T-helper 9 cell (primary cell): ENCODE data around the gene UGT1A3.

Experiments
- DNase-seq: peaks from one replicate; pipeline ENCODE4 v3.0.0-alpha.2; 2020

The UGT1A3 gene

GRCh38 chr2:233798335-233799086 is 69.7 kb downstream of the UGT1A3 start:
- no peak for DNase-seq

DNA sequence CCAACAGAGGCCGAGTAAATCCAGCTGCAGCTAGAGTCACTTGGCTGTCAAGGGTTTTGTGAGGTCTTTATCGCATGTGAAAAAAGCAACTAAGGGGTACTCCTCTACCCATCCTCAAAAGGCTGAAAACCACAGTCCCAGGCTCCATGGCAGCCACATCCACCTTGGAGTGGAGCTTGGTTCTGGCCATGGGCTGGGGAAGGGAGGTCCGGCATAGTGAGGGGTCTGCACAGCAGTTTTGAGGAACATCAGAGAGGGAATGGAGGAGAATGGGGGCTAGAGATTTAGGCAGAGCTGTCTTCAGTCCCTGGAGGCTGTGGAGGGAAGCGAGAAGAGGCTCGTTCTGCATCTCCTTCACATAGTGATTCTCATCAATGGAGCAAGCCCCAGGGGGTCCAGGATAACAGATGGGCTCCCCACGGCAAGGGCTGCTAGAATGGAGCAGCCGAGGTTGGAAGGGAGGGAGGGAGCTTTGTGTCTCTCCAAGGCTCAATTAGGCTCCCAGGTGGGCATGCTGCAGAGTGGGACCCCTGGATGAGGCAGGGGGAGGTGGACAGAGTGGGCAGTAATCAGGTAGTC is 70.3 kb downstream of the UGT1A3 start:
- no peak for DNase-seq

DNA sequence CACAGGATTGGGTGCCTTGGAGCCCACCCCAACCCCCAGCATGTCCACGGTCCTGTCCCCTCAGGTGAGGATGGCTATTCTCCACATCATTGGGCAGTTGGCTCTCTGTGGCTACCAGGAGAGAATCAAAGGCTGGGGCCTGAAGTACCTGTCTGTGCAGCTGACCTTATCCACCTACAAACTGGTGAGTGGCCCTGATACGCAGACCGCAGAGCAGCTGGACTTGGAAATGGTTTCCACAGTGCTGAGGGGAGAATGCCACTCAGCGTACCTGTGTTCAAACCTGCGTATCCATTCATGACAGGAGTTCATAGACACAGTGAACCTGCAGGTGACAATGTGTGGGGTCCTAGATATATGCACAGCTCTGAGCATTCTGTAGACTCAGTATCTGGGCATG is 70.9 kb downstream of the UGT1A3 start:
- no peak for DNase-seq

GRCh38 chr2:233800208-233800607 is 71.4 kb downstream of the UGT1A3 start:
- DNase-seq, result no peak

GRCh38 chr2:233801357-233802131 is 72.7 kb downstream of the UGT1A3 start:
- no peak for DNase-seq

DNA sequence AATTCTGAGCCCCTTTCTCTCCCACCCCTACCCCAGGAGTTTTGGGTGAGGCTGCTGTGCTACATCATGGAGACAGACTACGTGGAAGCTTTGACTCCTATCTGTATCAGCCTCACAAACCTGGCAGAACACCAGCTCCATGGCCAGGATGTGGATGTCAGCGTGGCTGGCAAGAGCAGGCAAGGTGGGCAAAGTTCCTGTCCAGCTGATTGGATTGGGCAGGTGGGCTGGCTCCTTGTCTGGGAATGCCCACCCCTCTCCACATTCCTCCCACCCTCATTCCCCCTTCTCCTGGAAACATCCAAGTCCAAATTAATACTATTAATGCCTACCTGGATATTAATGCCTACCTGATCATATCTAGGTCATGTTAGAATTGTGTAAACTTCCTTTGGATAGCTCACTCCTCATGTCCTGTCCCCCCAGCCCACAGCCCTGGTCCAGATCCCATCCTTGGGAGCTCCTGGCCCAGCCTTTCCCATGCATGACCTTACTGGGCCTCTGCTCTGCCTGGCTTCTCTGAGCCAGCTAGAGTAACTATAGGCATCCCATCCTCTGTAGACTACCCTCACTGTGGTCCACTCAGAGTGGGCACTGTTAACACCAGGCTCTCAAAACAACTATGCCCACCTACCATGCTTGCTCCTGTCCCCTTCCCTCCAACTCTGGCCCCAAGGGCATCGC is 73.4 kb downstream of the UGT1A3 start:
- DNase-seq, result no peak

DNA sequence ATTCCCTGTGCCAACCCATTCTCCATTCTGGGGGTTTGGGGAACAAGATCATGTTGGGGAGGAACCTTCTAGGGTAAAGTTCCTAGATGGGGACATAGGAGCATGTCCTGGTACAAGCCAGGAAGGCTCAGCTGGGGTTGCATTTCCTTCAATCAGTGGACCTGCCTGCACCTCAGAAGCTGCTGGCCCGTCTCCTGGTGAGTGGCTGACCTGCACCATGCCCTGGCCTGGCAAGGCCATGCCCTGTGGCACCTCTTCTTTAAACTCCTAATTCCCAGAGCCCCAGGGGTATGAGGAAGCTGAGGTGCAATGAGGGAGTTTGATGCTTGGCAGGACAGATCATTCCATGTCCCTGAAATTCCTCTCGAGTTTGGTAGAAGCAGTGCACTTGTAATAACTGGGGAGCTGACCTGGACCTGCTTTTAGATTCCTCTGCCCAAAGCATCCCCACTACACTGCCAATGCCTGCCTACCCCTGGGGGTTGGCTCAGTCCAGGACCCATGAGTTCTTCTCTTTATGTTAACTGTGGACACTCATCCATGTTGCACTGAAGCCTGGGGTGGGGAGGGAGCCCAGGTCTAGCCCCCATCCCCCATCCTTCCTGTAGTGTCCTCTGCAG is 74.6 kb downstream of the UGT1A3 start:
- DNase-seq, result no peak

- no peak for DNase-seq
Measured at GRCh38 chr2:233803994-233804393, 75.2 kb downstream of the UGT1A3 start.

- no peak for DNase-seq
Measured at GRCh38 chr2:233807215-233807865, 78.5 kb downstream of the UGT1A3 start.

DNA sequence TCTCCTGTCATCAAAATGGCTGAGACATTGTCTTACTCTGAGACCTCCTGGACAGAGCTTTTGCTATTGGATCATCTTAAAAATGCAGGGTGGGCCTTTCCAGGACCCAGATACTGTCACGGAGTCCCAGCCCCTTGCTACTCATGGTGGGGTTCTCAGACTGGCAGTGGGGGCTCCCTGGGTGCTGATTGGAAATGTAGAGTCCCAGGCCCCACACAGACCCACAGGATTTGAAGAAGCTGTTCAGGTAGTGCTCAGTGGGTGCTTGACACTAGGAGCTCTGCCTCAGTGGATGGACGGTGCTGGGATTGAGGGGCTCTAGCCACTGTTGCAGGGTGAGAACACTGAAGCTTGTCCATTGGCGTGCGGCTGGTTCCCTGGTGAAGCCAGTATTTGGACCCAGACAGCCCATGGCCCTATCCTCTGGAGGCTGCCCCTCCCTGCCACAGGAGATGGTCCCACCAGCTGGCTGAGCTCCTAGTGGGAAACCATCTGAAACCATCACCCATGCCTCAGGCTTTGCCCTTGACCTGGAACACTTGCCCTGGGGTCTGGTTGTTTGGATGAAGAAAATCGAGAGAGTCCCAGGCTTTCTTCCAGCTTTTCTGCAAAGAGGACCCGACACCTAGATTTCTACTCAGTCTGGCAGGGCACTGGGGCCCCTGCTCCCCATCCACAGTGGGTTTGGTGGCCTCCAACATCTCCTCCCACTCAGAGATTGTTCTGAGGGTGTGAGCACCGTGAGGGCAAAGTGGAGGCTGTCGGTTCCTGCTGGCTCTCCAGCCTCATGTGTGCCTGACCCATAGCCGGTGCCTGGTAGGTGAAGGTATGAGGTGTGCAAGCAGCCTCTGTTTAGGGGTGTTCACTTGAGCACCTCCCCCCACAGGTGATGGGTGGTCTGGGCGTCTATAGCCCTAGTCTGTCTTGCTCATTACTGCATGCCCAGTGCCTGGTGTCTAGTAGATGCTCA is 79.4 kb downstream of the UGT1A3 start:
- no peak for DNase-seq

DNA sequence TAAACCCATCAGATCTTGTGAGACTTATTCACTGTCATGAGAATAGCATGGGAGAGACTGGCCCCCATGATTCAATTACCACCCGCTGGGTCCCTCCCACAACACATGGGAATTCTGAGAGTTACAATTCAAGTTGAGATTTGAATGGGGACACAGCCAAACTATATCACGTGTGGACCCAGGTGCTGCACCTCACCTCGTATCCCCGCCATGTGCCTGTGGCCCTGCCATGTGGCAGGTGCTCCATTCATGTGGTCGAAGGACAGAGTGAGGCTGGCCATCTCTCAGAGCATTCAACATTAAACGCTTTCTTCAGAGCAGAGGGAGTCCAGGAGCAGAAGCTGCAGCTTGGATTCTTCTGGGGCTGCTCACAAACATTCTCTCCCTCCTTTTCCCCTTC is 81.5 kb downstream of the UGT1A3 start:
- no peak for DNase-seq

DNA sequence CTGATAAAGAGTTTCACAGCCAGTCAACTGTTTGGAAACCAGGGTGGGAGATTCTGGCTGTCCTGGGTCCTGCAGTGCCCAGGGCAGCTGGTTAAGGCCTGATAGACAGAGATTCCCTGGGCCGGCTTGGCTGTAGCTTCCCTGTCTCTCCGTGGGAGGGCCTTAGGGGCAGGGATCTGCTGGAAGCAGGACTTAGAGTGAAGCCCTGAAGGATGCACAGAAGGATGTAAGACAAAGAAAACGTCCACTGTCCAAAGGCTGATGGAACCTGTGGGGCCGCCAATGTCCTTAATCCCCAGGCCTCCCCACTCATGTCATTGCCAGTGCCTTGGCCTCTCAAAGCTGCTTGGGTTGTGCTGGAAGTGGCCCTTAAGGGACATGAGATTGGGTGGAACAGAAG is 82.2 kb downstream of the UGT1A3 start:
- DNase-seq, result no peak

- DNase-seq, result no peak
Measured at GRCh38 chr2:233811732-233812131, 82.9 kb downstream of the UGT1A3 start.

GRCh38 chr2:233813236-233814055 is 84.6 kb downstream of the UGT1A3 start:
- DNase-seq, result no peak

- DNase-seq, result no peak
Measured at GRCh38 chr2:233814056-233814835, 85.4 kb downstream of the UGT1A3 start.

DNA sequence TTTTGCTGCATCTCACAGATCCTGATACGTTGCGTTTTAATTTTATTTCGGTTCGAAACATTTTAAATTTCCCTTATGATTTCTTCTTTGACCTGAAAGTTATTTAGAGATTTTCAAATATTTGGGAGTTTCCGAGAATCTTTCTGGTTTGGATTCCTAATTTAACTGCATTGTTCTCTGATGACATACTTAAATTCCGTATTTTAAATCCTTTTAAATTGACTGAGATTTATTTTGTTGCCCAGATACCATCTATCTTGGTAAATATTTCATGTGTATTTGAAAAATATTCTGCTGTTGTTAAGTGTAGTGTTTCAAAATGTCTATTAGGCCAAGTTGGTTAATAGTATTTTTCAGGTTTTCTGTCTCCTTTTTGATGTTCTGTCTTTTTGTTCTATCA is 87.0 kb downstream of the UGT1A3 start:
- no peak for DNase-seq

DNA sequence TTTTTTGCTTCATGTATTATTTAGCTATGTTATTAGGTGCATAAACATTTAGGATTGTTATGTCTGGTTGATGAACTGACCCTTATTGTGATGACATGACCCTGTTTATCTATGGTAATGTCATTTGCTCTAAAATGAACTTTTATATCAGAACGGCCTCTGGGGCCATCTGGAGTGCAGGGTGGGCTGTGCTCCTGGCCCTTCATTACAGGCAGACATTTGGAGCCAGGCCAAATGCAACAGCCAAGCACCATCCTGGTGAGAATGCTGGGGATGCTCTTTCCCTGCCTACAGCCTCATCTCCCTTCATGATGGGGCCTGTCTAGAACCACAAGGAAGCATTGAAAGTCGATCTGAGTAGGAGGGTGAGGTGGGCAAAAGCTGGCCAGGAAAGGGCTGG is 87.5 kb downstream of the UGT1A3 start:
- DNase-seq, result no peak

- DNase-seq, result no peak
Measured at GRCh38 chr2:233816771-233817170, 87.9 kb downstream of the UGT1A3 start.

DNA sequence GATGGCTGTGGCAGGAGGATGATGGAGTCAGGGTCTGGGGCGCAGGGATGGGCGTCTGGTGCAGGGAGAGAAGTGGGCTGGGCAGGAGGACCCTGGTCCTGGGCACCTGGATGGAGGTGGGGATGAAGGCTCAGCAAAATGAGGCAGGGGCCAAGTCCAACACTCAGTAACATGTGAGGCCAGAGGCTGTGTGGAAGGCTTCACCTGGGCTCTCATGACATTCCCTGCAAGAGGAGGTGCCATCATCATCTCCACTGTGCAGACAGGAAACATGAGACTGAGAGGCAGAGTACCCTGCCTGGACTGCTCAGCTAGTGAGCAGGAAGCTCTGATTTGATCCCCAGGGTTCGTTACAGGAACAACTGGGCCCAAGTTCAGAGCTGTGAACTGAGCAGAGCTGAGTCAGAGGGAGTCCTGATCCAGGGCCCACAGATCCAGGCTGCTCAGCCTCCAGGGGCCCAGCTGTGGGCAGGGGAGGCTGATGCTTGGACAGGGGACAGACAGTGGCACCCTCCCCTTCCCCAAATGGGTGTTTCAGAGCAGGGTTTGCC is 88.6 kb downstream of the UGT1A3 start:
- DNase-seq, result no peak
